IgD-negative memory B cell (primary cell): ENCODE data around the gene ZNF804B. TPM values are rescaled to one million over a fixed set of nuclear protein-coding genes. Genes with fewer than 3 reads are reported as not detected.

ENCODE experiments used
- H3K27ac Mint-ChIP-seq, 3 donors: one replicate each; pipeline ENCODE4 v1.8.0; 2020 to 2022; ENCODE audit warnings: mild to moderate bottlenecking in 3 of 3, mixed read lengths in 3 of 3, moderate library complexity in 1 of 3
- H3K27me3 Mint-ChIP-seq: one replicate; pipeline ENCODE4 v1.8.0; 2021; ENCODE audit warnings: mixed read lengths
- H3K36me3 Mint-ChIP-seq: one replicate; pipeline ENCODE4 v1.8.0; 2020; ENCODE audit warnings: mild to moderate bottlenecking, mixed read lengths
- H3K4me1 Mint-ChIP-seq, 3 donors: one replicate each; pipeline ENCODE4 v1.8.0; 2020 to 2022; ENCODE audit warnings: mixed read lengths in 3 of 3, mild to moderate bottlenecking in 1 of 3
- H3K4me3 Mint-ChIP-seq, 4 donors: one replicate each; pipeline ENCODE4 v1.8.0; 2020 to 2022; ENCODE audit warnings: mild to moderate bottlenecking in 4 of 4, mixed read lengths in 4 of 4, moderate library complexity in 3 of 4
- H3K9me3 Mint-ChIP-seq, 3 donors: one replicate each; pipeline ENCODE4 v1.8.0; 2020 to 2021; ENCODE audit warnings: mixed read lengths in 3 of 3, mild to moderate bottlenecking in 1 of 3
- polyA plus RNA-seq: library from polyadenylated mRNA; unstranded; fragments of 300-500 nt; fragmentation: Illumina TruSeq; gene quantifications from one replicate; pipeline ENCODE4 v1.2.3, GENCODE V29; 2021

The ZNF804B gene
- polyA plus RNA-seq, 1 donor from 2014 or later = not detected

DNA sequence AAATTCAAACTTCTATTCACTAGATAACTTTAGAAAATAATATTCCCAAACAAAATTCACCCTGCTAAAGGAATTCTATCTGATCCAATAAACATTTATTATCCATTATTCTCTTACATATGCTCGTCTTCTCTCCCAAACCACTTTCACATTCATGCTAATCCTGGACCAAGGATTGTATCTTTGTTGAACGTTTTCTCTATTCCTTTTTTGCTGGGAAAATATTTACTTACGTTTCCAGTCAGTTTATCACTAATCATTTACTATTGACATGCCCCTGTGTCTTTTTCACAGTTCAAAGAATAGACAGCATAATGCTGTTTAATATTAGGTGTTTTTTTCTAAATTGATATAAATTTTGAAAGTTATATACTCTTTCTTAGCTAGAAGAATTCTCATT lies 32.9 kb downstream of the ZNF804B start:
- Mint-ChIP-seq H3K4me1 (no peaks in the 10 kb centered on the region), H3K9me3 (no peaks in the 10 kb centered on the region), H3K36me3 (no peaks in the 10 kb centered on the region), H3K4me3 (no peak overlapping the region), H3K27me3 (no peaks in the 10 kb centered on the region), H3K27ac (no peak overlapping the region)

DNA sequence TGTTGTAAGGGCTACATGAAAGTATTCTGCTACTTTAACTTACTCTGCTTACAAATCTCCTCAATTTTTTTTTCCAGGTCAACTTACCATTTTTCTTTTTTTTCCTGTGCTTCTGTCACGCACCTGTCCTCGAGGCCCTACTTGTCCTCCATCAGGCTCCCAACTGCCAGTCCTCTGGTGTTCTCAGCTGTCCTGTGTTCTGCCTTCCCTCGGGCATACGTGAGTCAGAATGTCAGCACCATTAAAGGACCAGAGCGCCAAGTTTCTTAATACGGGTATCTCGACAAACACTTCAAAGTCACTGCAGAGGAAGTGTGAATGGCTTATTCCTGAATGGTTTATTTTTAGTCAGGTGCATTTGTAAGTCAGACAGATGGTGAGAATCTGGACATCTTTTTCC lies 36.1 kb downstream of the ZNF804B start, which contains the start of gene TEX47:
TSS of gene TEX47 (minus strand) at position 185 of the 400 bp plus-strand sequence. CDS start 795 bp downstream, outside the sequence.
- no peaks in the 10 kb centered on the region for H3K9me3 Mint-ChIP-seq
- no peak within 1 kb of the TSS for H3K4me3 Mint-ChIP-seq
- no peaks in the 10 kb centered on the region for H3K4me1 Mint-ChIP-seq
- H3K36me3 Mint-ChIP-seq = no peaks in the 10 kb centered on the region
- H3K27ac Mint-ChIP-seq = no peak within 1 kb of the TSS
- H3K27me3 Mint-ChIP-seq = no peaks in the 10 kb centered on the region

DNA sequence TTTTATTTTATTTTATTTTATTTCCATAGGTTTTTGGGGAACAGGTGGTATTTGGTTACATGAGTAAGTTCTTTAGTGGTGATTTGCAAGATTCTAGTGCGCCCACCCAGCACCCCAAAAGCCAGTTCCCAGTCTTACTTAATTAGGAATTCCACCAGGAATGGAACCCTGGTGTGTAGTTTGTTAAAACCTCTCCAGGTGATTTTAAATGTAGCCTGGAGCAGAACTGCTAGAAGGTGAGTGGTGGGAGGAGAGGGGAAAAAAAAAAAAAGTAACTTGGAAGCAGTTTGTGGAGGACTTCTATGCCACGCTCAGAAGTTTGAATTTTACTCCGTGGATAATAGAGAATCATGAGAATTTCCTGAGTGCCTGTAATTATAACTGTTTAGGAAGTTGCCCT lies 41.5 kb downstream of the ZNF804B start:
- Mint-ChIP-seq H3K9me3 (no peaks in the 10 kb centered on the region), H3K27ac (no peak overlapping the region), H3K4me3 (no peak overlapping the region), H3K27me3 (no peaks in the 10 kb centered on the region), H3K4me1 (no peaks in the 10 kb centered on the region), H3K36me3 (no peaks in the 10 kb centered on the region)

DNA sequence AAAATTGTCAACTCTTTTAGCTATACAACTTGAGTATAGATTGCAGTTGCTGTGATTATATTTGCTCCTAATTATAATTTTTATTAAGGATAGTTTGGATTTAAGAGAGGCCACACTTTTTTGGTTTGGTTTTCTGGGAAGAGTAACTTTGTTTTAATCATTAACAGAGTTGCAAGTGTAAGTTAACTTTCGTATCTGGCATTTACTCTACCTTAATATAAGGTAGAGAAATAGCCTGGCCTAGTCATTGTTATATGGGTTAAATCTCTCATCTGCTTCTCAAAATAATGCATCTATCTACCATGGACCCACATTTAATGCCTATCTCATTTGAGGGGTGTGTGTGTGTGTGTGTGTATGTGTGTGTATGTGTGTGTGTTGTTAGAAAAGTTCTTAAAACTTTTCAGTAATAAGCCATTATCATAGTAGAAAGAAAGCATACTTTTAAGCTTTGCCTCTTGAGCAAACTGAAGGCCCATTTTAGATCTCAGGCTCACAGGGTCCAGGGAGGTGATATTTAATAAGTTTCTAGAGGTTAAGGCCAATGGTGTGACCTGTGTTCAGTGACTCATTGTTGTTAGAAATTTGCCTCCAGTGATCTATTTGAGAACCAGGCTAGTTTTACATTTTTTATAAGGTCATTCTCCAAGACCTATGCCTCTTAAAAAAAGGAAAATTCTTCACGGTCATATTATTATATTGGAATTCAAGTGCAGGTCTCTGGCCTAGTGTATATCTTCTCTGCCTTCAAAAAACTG lies 47.0 kb downstream of the ZNF804B start:
- no peaks in the 10 kb centered on the region for H3K27me3 Mint-ChIP-seq
- peaks cover 0 to 3% (median 0%) of the 10 kb centered on the region in 3 donors for H3K9me3 Mint-ChIP-seq
- H3K4me1 Mint-ChIP-seq = no peaks in the 10 kb centered on the region
- no peak overlapping the region for H3K4me3 Mint-ChIP-seq
- no peaks in the 10 kb centered on the region for H3K36me3 Mint-ChIP-seq
- no peak overlapping the region for H3K27ac Mint-ChIP-seq

DNA sequence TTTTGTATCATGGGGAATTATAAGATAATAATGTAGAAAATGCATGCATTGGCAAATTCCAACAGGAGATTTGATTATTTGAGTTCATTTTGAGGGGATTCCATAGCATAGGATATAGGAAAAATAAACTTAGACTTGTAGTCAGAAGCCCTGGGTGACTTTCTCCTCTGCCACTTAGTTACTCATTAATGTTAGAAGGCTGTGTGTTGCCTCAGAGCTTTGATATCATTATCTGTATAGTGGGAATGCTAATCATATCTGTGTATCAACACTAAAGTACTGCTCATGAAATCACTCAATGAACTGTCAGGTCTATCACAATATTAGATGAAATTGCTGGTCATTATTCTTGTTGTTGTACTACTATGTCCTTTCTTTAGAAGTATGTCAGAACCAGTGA lies 59.1 kb downstream of the ZNF804B start:
- H3K4me1 Mint-ChIP-seq = no peaks in the 10 kb centered on the region
- peaks cover 2 to 4% (median 4%) of the 10 kb centered on the region in 3 donors for H3K9me3 Mint-ChIP-seq
- no peak overlapping the region for H3K27ac Mint-ChIP-seq
- H3K27me3 Mint-ChIP-seq = no peaks in the 10 kb centered on the region
- H3K36me3 Mint-ChIP-seq = no peaks in the 10 kb centered on the region
- no peak overlapping the region for H3K4me3 Mint-ChIP-seq

DNA sequence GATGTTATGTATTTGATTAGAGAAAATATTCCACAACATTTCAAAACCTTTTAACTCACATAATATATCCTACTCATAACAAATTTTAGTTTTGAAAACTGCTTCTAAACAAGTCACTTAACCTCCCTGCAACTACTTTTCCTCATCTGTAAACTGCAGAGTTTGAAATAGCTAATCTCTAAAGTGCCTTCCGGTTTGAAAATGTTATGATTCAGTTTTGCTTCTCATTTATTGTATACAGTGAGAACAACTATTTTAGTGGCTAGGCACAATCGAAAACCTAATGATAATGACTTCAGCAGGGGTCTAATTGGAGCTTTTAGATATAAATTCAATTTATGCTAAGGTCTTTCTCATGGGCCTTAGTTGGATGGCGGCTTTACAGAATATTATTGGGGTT lies 66.7 kb downstream of the ZNF804B start:
- H3K36me3 Mint-ChIP-seq = no peaks in the 10 kb centered on the region
- no peaks in the 10 kb centered on the region for H3K4me1 Mint-ChIP-seq
- H3K9me3 Mint-ChIP-seq = peaks cover 0 to 10% (median 6%) of the 10 kb centered on the region in 3 donors
- no peak overlapping the region for H3K4me3 Mint-ChIP-seq
- no peaks in the 10 kb centered on the region for H3K27me3 Mint-ChIP-seq
- no peak overlapping the region for H3K27ac Mint-ChIP-seq

DNA sequence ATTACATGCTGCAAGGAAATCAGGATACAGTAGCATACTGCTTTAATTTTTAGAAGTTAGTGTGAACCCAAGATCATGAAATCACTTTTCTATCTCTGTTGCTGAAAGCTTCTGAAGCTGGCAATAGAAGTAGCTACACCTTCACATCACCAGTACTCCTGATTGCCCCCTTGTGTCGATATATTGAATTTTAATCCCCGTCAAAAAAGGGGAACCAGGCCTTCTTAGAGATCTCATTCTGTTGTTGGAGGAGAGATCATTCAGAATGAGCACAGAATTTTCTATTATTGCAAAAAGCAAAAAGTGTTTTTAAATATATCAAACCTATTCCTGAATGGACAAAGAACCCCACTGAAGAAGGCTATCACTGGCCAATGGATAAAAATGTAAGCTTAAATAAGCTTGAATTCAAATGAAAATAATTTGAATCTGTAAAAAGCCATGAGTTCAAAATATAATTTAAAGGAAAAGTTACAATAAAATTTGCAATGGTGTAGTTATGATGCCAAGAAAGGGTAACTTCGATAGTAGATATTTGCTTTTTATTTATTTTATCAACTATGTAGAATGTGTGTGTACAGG lies 75.7 kb downstream of the ZNF804B start:
- H3K27ac Mint-ChIP-seq = no peak overlapping the region

DNA sequence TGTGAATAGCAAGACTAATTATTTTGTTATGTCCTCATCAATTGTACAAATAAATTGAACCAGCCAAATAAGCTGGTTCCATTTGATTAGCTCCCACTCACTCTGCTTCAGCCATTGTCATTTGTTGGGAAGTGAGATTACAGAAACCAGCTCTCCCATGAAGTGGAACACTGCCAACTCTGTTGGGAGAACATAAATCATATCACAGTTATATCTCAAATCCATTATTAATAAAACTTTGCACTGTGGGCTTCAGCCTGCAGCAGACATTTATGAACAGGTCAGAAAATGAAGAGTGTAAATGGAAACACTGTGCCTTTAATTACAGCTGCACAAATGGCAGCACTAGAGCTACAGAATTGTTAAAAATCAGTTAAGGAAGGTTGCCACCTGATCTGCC lies 82.7 kb downstream of the ZNF804B start:
- Mint-ChIP-seq H3K4me1 (no peaks in the 10 kb centered on the region), H3K27ac (no peak overlapping the region), H3K27me3 (no peaks in the 10 kb centered on the region), H3K36me3 (no peaks in the 10 kb centered on the region), H3K4me3 (no peak overlapping the region), H3K9me3 (no peaks in the 10 kb centered on the region)

More for the DNA sequence above, 75.7 kb downstream of the ZNF804B start:
- Mint-ChIP-seq H3K4me3 (no peak overlapping the region), H3K9me3 (no peaks in the 10 kb centered on the region), H3K36me3 (no peaks in the 10 kb centered on the region), H3K4me1 (no peaks in the 10 kb centered on the region), H3K27me3 (no peaks in the 10 kb centered on the region)

DNA sequence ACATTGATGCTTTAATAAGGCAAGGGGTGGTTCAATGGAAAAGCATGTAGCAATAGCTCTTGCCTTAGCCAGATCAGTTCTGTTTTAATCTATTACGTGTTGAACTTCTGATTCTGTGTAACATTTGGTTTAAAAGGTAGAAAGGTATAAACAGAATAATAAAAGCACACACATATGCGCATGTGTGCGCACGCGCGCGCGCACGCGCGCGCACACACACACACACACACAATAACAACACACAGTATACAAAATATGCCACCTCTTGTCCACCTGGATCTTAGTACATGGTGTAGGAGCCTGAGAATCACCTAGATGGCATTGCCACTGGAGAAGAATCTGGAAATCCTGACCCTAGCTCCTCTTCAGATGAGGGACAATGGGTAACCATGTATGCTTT lies 85.6 kb downstream of the ZNF804B start:
- Mint-ChIP-seq H3K9me3 (peaks cover 0 to 3% (median 0%) of the 10 kb centered on the region in 3 donors), H3K4me3 (no peak overlapping the region), H3K4me1 (no peaks in the 10 kb centered on the region), H3K36me3 (no peaks in the 10 kb centered on the region), H3K27ac (no peak overlapping the region), H3K27me3 (no peaks in the 10 kb centered on the region)

DNA sequence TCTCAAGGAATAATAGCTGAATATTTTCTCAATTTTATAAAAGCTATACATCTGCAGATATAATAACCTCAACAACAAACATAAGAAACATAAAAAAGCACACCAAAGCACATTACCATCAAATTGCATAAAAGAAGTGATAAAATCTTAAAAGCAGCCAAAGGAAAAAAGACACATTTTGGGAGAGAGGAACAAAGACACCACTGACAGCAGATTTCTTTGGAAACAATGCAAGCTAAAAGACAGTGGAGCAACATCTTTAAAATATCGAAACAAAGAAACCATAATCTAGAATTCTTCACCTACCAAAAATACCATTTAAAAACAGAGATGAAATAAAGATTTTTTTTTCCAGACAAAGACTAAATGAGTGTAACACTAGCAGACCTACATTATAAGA lies 91.7 kb downstream of the ZNF804B start:
- no peaks in the 10 kb centered on the region for H3K4me1 Mint-ChIP-seq
- no peaks in the 10 kb centered on the region for H3K27me3 Mint-ChIP-seq
- H3K9me3 Mint-ChIP-seq = peaks cover 2 to 3% (median 3%) of the 10 kb centered on the region in 3 donors
- no peak overlapping the region for H3K27ac Mint-ChIP-seq
- H3K4me3 Mint-ChIP-seq = no peak overlapping the region
- H3K36me3 Mint-ChIP-seq = no peaks in the 10 kb centered on the region

DNA sequence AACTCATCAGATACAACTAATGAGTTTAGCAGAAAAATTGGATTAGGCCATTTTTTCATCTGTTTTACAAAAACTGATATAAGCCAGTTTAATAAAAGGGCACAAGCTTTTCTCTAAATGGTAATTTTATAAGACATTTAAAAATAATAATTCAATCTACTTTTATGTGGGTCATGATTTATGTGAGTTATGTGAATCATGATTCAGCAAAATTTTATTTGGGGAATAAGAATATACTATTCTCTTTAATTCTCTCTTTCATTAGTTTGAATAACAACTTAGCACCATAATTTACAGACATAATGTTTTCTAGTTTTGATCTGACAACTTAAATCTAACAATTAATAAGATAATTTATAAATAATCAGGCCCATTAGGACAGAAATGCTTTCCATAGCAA lies 99.8 kb downstream of the ZNF804B start:
- no peaks in the 10 kb centered on the region for H3K4me1 Mint-ChIP-seq
- H3K27ac Mint-ChIP-seq = no peak overlapping the region
- no peak overlapping the region for H3K4me3 Mint-ChIP-seq
- H3K9me3 Mint-ChIP-seq = peaks cover 0 to 5% (median 4%) of the 10 kb centered on the region in 3 donors
- H3K36me3 Mint-ChIP-seq = no peaks in the 10 kb centered on the region
- H3K27me3 Mint-ChIP-seq = no peaks in the 10 kb centered on the region

DNA sequence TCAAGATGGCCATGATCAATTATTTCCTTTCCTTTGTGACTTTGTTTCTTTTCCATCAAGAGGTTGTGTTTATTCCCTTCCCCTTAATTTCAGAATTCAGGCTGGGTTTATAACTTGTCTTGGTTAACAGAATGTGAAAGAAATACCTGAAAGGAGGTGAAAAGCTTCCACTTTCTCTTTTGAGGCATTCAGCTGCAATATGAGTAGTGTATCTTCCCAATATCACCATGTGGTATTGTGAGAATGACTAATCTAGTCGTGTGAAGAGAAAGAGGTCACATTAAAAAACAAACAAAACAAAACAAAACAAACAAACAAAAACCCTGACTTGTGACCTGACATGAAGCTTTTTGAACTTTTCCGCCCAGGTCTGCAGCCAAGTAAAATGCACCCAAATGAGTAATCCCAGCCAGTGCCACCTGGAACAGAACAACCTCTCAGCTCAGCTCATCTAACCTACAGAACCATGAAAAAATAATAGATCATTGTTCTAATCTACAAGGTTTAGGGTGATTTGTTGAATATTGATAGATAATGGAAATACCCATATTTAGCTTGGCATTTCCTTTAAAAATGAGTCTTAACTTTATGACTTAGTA lies 106.9 kb downstream of the ZNF804B start:
- H3K36me3 Mint-ChIP-seq = no peaks in the 10 kb centered on the region
- no peak overlapping the region for H3K4me3 Mint-ChIP-seq
- no peaks in the 10 kb centered on the region for H3K27me3 Mint-ChIP-seq
- H3K9me3 Mint-ChIP-seq = peaks cover 2 to 12% (median 4%) of the 10 kb centered on the region in 3 donors
- peak overlapping the region in 1 of 3 donors; percentile 54 for H3K27ac Mint-ChIP-seq
- no peaks in the 10 kb centered on the region for H3K4me1 Mint-ChIP-seq

DNA sequence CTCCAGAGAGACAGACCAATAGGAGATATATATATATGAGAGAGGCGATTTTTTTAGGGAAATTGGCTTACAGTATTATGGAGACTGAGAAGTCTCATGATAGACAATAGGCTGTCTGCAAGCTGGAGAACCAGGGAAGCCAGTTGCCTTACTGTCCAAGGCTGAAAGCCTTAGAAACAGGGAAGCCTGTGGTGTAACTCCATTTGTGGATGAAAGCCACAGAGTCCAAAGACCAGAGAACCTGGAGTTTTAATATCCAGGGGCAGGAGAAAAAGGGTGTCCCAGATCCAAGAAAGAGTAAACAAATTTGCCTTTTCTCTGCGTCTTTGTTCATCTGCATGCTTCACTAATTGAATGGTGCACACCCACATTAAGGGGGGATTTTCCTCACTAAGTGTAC lies 107.7 kb downstream of the ZNF804B start:
- Mint-ChIP-seq H3K9me3 (peaks cover 2 to 12% (median 4%) of the 10 kb centered on the region in 3 donors), H3K4me3 (no peak overlapping the region), H3K36me3 (no peaks in the 10 kb centered on the region), H3K27me3 (no peaks in the 10 kb centered on the region), H3K27ac (no peak overlapping the region), H3K4me1 (no peaks in the 10 kb centered on the region)

DNA sequence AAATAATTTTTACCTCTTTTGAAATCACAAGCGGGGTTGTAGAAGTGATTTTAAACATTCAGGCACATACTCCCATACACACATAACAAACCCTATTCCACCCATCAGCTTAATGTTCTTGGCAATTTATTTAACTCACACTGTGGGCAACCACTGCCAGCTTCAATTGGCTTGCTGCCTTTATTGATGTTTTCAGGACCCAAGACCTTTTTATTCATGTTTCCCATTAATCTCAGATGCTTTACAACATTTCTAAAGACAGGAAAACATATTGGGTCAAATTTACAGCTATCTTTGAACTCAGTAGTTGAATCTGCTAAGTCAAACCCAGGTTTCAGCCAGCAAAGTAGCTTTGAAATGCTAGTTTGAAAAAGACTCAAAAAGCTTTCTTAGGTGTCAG lies 109.0 kb downstream of the ZNF804B start:
- Mint-ChIP-seq H3K36me3 (no peaks in the 10 kb centered on the region), H3K4me3 (no peak overlapping the region), H3K27me3 (no peaks in the 10 kb centered on the region), H3K27ac (no peak overlapping the region), H3K4me1 (no peaks in the 10 kb centered on the region), H3K9me3 (peaks cover 2 to 7% (median 2%) of the 10 kb centered on the region in 3 donors)

DNA sequence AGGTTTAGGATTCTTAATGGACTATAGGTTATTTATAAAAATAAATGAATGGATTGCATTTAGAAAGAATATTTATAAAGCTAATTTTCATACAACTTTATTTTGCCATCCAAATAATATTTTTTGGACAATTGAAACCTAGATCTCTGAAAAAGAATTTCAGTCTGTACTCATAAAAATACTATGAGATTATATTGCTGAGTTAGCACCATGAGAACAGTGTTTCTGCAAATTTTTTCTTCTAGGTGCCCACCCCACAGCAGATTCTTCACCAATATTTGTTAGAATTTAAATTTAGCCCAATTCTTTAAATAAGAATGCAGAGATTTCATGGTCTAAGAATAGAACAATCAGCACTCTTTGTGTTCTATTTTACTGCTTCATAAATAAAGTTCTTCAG lies 121.6 kb downstream of the ZNF804B start:
- Mint-ChIP-seq H3K36me3 (no peaks in the 10 kb centered on the region), H3K4me3 (no peak overlapping the region), H3K9me3 (peaks cover 0 to 2% (median 0%) of the 10 kb centered on the region in 3 donors), H3K27me3 (no peaks in the 10 kb centered on the region), H3K4me1 (peaks cover 0 to 1% (median 0%) of the 10 kb centered on the region in 3 donors), H3K27ac (no peak overlapping the region)
